ENCODE results near the gene C2orf68. TPM values are rescaled to one million over a fixed set of nuclear protein-coding genes. Genes with fewer than 3 reads are reported as not detected.

The C2orf68 gene
- total RNA-seq, 1 experiment from 2014 or later, result 26.6 TPM

GRCh38 chr2:85656468-85656867 lies 44.6 kb upstream of the C2orf68 start:
- Histone ChIP-seq H3K4me1 (ENCODE audit: insufficient read depth, low read length) (peaks cover 9% of the 10 kb centered on the region; the same call in 1 of the 2 replicates), H4K20me1 (ENCODE audit: low read length) (no peaks in the 10 kb centered on the region), H3K27ac (ENCODE audit: low read length) (no peak overlapping the region), H3K9me3 (ENCODE audit: low read length) (no peaks in the 10 kb centered on the region), H3F3A (ENCODE audit: low read length, unreplicated experiment) (no peaks in the 10 kb centered on the region), H3K36me3 (ENCODE audit: low read depth, low read length) (peaks cover 10% of the 10 kb centered on the region), H2AFZ (ENCODE audit: low read length) (no peak overlapping the region), H3K4me3 (ENCODE audit: low read length) (no peak overlapping the region), H3K4me2 (ENCODE audit: low read length) (no peak overlapping the region), H3K79me2 (ENCODE audit: low read length) (no peaks in the 10 kb centered on the region), H3K27me3 (ENCODE audit: low read length) (no peaks in the 10 kb centered on the region), H3K9ac (ENCODE audit: low read length) (no peak overlapping the region), H3K9me2 (replicated peaks; ENCODE audit: low read length) (no peaks in the 10 kb centered on the region)
- ChIA-PET POLR2A (ENCODE audit: unreplicated experiment) (interaction anchor here (0.6 kb wide), 1 partner anchor 19 kb away, joined by 5 read pairs; no protein-coding TSS in a partner anchor), CTCF (interaction anchor here (0.8 kb wide), 1 partner anchor 19 kb away, joined by 3 read pairs; no protein-coding TSS in a partner anchor)
- no TSS peak for BruUV-seq (replicated peaks)
- ATAC-seq (peak; percentile 30), DNase-seq (peak; percentile 20)
- intact Hi-C loops (cut with micrococcal nuclease), result no loop called here
- TF ChIP-seq EZH2phosphoT487 (IDR thresholded peaks at IDR 0.05; ENCODE audit: borderline replicate concordance, low read length) (no peak), CTCF (conservative IDR thresholded peaks at IDR 0.05; ENCODE audit: low read depth, low read length) (no peak), EZH2 (IDR thresholded peaks at IDR 0.05; ENCODE audit: low read length, unreplicated experiment) (no peak)

GRCh38 chr2:85655961-85656417 lies 44.1 kb upstream of the C2orf68 start:
- Histone ChIP-seq H3K27ac (ENCODE audit: low read length) (no peak overlapping the region), H3K4me3 (ENCODE audit: low read length) (no peak overlapping the region), H3K9me3 (ENCODE audit: low read length) (no peaks in the 10 kb centered on the region), H2AFZ (ENCODE audit: low read length) (no peak overlapping the region), H3F3A (ENCODE audit: low read length, unreplicated experiment) (no peaks in the 10 kb centered on the region), H3K79me2 (ENCODE audit: low read length) (no peaks in the 10 kb centered on the region), H3K4me2 (ENCODE audit: low read length) (no peak overlapping the region), H3K9ac (ENCODE audit: low read length) (no peak overlapping the region), H3K36me3 (ENCODE audit: low read depth, low read length) (peaks cover 14% of the 10 kb centered on the region), H3K27me3 (ENCODE audit: low read length) (no peaks in the 10 kb centered on the region), H4K20me1 (ENCODE audit: low read length) (no peaks in the 10 kb centered on the region), H3K4me1 (ENCODE audit: insufficient read depth, low read length) (peaks cover 9% of the 10 kb centered on the region; the same call in 1 of the 2 replicates), H3K9me2 (replicated peaks; ENCODE audit: low read length) (no peaks in the 10 kb centered on the region)
- ChIA-PET POLR2A (ENCODE audit: unreplicated experiment) (no interaction called here), CTCF (interaction anchor here (0.8 kb wide), 1 partner anchor 18 kb away, joined by 3 read pairs; no protein-coding TSS in a partner anchor)
- no TSS peak for BruUV-seq (replicated peaks)
- DNase-seq (no peak), ATAC-seq (peak; percentile 25)
- no peak for TF ChIP-seq EZH2phosphoT487 (IDR thresholded peaks at IDR 0.05; ENCODE audit: borderline replicate concordance, low read length)
- TF ChIP-seq EZH2 (IDR thresholded peaks at IDR 0.05; ENCODE audit: low read length, unreplicated experiment), result no peak
- TF ChIP-seq CTCF (conservative IDR thresholded peaks at IDR 0.05; ENCODE audit: low read depth, low read length), result no peak
- intact Hi-C loops (cut with micrococcal nuclease), result no loop called here

- Histone ChIP-seq H3K79me2 (ENCODE audit: low read length) (no peaks in the 10 kb centered on the region), H3F3A (ENCODE audit: low read length, unreplicated experiment) (peaks cover 3% of the 10 kb centered on the region), H2AFZ (ENCODE audit: low read length) (no peak overlapping the region), H3K9me3 (ENCODE audit: low read length) (no peaks in the 10 kb centered on the region), H3K4me1 (ENCODE audit: insufficient read depth, low read length) (peaks cover 22% of the 10 kb centered on the region), H3K27me3 (ENCODE audit: low read length) (no peaks in the 10 kb centered on the region), H4K20me1 (ENCODE audit: low read length) (no peaks in the 10 kb centered on the region; the same call in 1 of the 2 replicates), H3K9ac (ENCODE audit: low read length) (no peak overlapping the region), H3K36me3 (ENCODE audit: low read depth, low read length) (peaks cover 24% of the 10 kb centered on the region), H3K27ac (ENCODE audit: low read length) (no peak overlapping the region), H3K4me3 (ENCODE audit: low read length) (no peak overlapping the region), H3K9me2 (replicated peaks; ENCODE audit: low read length) (no peaks in the 10 kb centered on the region), H3K4me2 (ENCODE audit: low read length) (no peak overlapping the region)
- intact Hi-C loops (cut with micrococcal nuclease), result no loop called here
- TF ChIP-seq EZH2 (IDR thresholded peaks at IDR 0.05; ENCODE audit: low read length, unreplicated experiment), result no peak
- CTCF ChIA-PET, result no interaction called here
- ATAC-seq (no peak), DNase-seq (no peak)
- no TSS peak for BruUV-seq (replicated peaks)
- POLR2A ChIA-PET (ENCODE audit: unreplicated experiment), result no interaction called here
These were observed 42.1 kb upstream of the C2orf68 start for GRCh38 chr2:85653996-85654395.
